GM18505 (cell line): ENCODE data around the gene OPTN.

Experiments
- ATAC-seq: cut with Tn5 transposase; IDR thresholded peaks from one replicate; pipeline ENCODE4 v1.9.1; 2021; ENCODE audit not compliant: unreplicated experiment
- POLR2A ChIP-seq: IDR thresholded peaks from 4 replicates; pipeline ENCODE4 v1.6.1; 2011; ENCODE audit warnings: borderline replicate concordance; ENCODE audit not compliant: insufficient read depth, insufficient read length; ENCODE audit errors: extremely low read depth

Gene OPTN

GRCh38 chr10:13099144-13099665 is 758 bp upstream of the OPTN start:
- peak; percentile 23 for ATAC-seq
- no peak for TF ChIP-seq POLR2A

- ATAC-seq, result peak; percentile 30
- TF ChIP-seq POLR2A, result no peak
Observed at GRCh38 chr10:13100349-13101294, 659 bp downstream of the OPTN start.

GRCh38 chr10:13102002-13102794 is 2.2 kb downstream of the OPTN start:
- ATAC-seq, result no peak
- no peak for TF ChIP-seq POLR2A

GRCh38 chr10:13103554-13103953 is 3.6 kb downstream of the OPTN start:
- no peak for ATAC-seq
- TF ChIP-seq POLR2A, result no peak

GRCh38 chr10:13104697-13105096 is 4.7 kb downstream of the OPTN start:
- ATAC-seq, result no peak
- TF ChIP-seq POLR2A, result no peak

- ATAC-seq, result no peak
- no peak for TF ChIP-seq POLR2A
Observed at GRCh38 chr10:13105184-13105583, 5.2 kb downstream of the OPTN start.

- no peak for TF ChIP-seq POLR2A
- no peak for ATAC-seq
Observed at GRCh38 chr10:13106387-13107045, 6.6 kb downstream of the OPTN start.

GRCh38 chr10:13110908-13111307 is 10.9 kb downstream of the OPTN start:
- TF ChIP-seq POLR2A, result no peak
- ATAC-seq, result no peak

GRCh38 chr10:13113544-13113943 is 13.6 kb downstream of the OPTN start:
- no peak for TF ChIP-seq POLR2A
- no peak for ATAC-seq

- no peak for TF ChIP-seq POLR2A
- ATAC-seq, result no peak
Observed at GRCh38 chr10:13115832-13116803, 16.2 kb downstream of the OPTN start.

- no peak for ATAC-seq
- no peak for TF ChIP-seq POLR2A
Observed at GRCh38 chr10:13117841-13118783, 18.1 kb downstream of the OPTN start.
